Measurements from ENCODE around the gene TRNT1.

Gene TRNT1

DNA sequence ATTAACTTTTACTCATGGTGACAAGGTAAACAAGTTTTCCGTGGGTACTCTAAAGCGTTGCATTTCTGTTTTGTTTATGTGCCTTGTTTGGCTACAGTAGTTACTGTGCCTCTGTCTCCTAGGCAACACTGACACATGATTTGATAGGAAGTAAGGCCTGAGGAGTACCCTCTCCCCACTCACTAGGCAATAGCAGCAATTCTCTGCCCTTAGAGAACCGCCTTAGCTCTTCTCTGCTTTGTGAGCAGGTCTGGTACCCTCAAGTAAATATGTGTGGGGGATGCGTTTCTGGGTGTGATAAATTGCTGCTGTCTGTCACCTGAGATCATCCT, 16.5 kb upstream of the TRNT1 start, which contains the start of gene IL5RA:
TSS of gene IL5RA (minus strand) at position 76 of the 332 bp plus-strand sequence. CDS start 5,390 bp downstream, outside the sequence.
- no peak within 1 kb of the TSS for H3K27ac ChIP-seq
- DNase-seq (ENCODE audit: low read depth, low spot score): no peak

GRCh38 chr3:3110749-3111361, 15.9 kb upstream of the TRNT1 start:
- no peak overlapping the region for H3K27ac ChIP-seq
- no peak for DNase-seq (ENCODE audit: low read depth, low spot score)

DNA sequence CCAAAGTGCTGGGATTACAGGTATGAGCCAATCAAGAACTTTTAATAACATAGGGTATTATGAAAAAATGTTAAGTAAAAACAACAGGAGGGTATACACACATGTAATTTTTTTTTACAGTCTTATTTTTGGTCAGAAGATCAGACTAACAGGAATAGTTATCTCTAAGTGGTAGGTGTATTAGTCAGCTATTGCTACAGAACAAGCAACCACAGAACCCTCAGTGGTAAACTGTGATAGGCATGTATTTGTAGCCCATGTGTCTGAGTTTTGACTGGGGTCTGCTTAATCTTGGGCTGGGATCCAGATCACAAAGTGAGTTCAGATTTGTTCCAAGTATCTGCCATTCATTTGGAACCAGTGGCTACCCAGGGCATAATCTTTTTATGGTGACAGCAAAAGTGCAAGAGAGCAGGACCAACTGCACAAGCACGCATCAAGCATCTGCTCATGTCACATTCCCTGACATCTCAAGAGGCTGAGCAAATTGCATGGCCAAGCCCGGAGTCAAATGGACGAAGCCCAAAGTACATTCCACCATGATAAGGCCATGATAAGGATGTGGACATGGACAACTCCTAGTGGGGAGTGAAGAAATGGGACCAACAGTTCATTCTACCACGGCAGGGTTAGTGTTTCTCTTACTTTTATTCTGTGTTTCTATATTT, 13.6 kb upstream of the TRNT1 start:
- no peak for DNase-seq (ENCODE audit: low read depth, low spot score)
- H3K27ac ChIP-seq: no peak overlapping the region

- DNase-seq (ENCODE audit: low read depth, low spot score): no peak
- H3K27ac ChIP-seq: no peak overlapping the region
Observed at GRCh38 chr3:3117651-3118050, 9.1 kb upstream of the TRNT1 start.

DNA sequence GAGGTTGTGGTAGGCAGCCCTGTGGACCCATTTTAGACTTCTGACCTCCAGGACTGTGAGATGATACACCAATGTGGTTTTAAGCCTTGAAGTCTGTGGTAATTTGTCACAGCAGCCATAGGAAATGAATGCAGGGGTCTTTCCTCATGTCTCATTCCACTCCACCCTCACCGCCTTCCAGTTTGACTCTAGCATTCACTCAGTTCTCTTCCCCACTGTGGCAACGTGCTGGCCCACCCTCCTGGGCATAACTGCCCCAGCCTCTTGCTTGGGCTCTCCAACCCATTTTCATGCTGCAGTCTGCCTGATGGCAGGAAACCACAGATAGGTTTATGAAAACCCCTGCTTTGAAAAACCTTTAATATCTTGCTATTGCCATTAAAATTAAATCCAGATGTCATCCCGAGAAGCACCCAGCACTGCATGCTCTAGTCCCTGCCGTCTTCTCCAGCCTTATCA, 7.3 kb upstream of the TRNT1 start:
- no peak for DNase-seq (ENCODE audit: low read depth, low spot score)
- H3K27ac ChIP-seq: no peak overlapping the region

GRCh38 chr3:3125977-3126376, 763 bp upstream of the TRNT1 start:
- no peak for DNase-seq (ENCODE audit: low read depth, low spot score)

GRCh38 chr3:3127432-3128010, 781 bp downstream of the TRNT1 start:
- DNase-seq (ENCODE audit: low read depth, low spot score): no peak
- H3K27ac ChIP-seq: peak overlapping the region; percentile 74

More at GRCh38 chr3:3125977-3126376, 763 bp upstream of the TRNT1 start:
- peak overlapping the region; percentile 74 for H3K27ac ChIP-seq

DNA sequence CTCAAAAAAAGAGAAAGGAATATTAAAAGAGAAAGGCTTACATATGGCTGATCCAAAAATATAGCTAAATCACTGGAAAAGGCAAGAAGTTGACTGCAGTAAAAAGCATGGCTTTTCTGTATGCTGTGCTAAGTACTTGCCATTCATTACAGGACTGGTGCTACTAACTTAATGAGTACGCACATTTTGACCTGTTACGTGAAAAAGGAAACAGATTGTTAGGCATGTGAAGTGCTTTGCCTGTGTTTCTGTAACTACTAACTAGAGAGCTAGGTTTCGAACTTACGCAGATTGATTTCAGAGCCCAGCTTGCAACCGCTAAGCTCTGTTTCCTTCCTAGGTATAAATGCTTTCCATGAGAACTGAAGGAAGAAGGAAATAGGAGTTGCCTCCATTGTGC, 2.8 kb downstream of the TRNT1 start:
- DNase-seq (ENCODE audit: low read depth, low spot score): no peak
- no peak overlapping the region for H3K27ac ChIP-seq

- no peak overlapping the region for H3K27ac ChIP-seq
- DNase-seq (ENCODE audit: low read depth, low spot score): no peak
Observed at GRCh38 chr3:3133500-3133899, 6.8 kb downstream of the TRNT1 start.

GRCh38 chr3:3134750-3135448, 8.2 kb downstream of the TRNT1 start:
- DNase-seq (ENCODE audit: low read depth, low spot score): no peak
- no peak overlapping the region for H3K27ac ChIP-seq

GRCh38 chr3:3137526-3137925, 10.8 kb downstream of the TRNT1 start:
- no peak overlapping the region for H3K27ac ChIP-seq
- DNase-seq (ENCODE audit: low read depth, low spot score): no peak

- H3K27ac ChIP-seq: no peak overlapping the region
- DNase-seq (ENCODE audit: low read depth, low spot score): no peak
Observed at GRCh38 chr3:3141939-3142338, 15.2 kb downstream of the TRNT1 start.

- no peak overlapping the region for H3K27ac ChIP-seq
- DNase-seq (ENCODE audit: low read depth, low spot score): no peak
Observed at GRCh38 chr3:3145831-3146230, 19.1 kb downstream of the TRNT1 start.

DNA sequence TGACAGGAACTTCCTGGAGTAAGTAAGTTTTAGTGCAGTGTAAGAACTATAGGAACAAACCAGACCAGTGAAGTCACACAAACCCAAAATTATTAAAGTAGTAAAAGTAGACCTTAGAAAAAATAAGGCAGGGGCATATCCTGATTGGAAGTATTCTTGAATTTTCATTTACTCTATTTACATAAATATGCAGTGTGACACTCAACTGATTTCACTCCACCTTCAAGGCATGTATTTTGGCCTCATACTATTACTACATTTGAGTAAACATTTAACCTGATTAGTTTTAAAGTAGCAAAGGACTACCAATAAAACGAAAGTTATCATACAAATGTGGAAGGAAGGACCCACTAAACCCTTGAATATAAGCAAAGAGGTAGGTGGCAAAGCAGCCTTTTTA, 22.8 kb downstream of the TRNT1 start:
- no peak for DNase-seq (ENCODE audit: low read depth, low spot score)

GRCh38 chr3:3151513-3151912, 24.8 kb downstream of the TRNT1 start:
- no peak for DNase-seq (ENCODE audit: low read depth, low spot score)
- no peak overlapping the region for H3K27ac ChIP-seq

More for the DNA sequence above, 22.8 kb downstream of the TRNT1 start:
- no peak overlapping the region for H3K27ac ChIP-seq

DNA sequence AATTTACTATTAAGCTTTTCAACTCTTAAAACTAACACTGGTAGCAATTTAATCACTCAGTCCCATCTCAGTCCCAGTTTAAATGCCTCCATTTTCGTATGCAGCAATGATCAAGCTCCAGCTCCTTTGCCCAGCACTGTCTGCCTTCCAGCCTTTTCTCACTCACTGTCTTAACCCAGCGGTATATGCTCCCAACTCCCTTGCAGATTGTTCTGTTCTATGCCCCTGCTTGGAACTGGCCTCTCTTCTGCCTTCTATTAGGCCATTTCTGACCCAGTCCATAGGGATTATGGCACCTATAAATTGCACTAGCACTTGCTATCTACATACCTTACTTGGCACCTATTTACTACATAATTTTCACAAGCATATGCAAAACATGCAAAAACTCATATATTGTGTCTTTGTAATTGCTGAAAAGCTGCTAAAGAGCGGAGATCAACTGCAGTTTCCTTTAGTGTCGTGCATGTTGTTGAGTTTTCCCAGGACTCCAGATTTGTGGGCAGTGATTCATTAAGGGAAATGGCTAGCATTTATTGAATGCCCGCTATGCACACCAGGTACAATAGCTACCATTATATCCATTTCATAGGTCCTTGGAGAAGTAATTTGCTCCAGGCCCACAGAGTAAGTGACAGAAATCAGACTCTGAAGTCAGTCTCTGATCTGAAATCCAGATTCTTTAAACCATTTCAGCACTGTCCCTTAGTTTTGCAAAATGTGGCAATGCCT, 28.3 kb downstream of the TRNT1 start:
- H3K27ac ChIP-seq: no peak overlapping the region
- DNase-seq (ENCODE audit: low read depth, low spot score): no peak

DNA sequence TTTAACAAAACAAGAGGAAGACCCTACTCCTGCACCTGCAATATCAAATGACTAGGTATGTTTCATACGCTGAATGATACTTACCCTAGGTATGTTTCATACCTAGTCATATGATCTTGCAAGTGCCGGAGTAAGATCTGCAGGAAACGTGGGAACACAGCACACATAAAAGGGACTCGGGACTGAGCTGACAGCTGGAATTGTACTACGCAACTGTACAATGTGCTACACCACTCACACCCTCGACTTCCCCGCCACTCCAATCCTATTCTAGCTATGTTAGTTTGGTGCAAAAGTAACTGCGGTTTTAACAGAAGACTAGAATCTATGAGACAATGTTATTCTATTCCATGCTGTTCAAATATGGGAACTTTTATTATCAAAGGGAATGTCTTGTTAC, 30.7 kb downstream of the TRNT1 start:
- no peak for DNase-seq (ENCODE audit: low read depth, low spot score)

DNA sequence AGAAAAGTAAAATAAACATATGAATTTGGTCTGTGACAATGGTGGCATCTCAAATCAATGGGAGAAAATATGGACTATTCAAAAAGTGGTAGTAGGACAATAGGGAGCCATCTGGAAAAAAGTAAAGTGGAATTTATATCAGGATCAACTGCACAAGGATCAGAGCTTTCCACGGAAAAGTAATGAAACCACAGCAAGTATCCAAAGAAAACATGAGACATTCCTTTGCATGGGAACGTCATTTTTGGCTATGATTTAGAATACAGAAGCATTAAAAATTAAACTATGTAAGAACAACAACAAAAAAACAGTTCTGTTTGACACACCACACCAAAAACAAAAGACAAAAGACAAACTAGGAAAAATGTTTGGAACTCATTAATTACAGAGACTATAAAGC, 34.1 kb downstream of the TRNT1 start:
- no peak overlapping the region for H3K27ac ChIP-seq
- no peak for DNase-seq (ENCODE audit: low read depth, low spot score)

More for the DNA sequence above, 30.7 kb downstream of the TRNT1 start:
- H3K27ac ChIP-seq: no peak overlapping the region

GRCh38 chr3:3165241-3165640, 38.5 kb downstream of the TRNT1 start:
- no peak for DNase-seq (ENCODE audit: low read depth, low spot score)
- no peak overlapping the region for H3K27ac ChIP-seq

- no peak overlapping the region for H3K27ac ChIP-seq
Observed at GRCh38 chr3:3165650-3166049, 38.9 kb downstream of the TRNT1 start.

More at GRCh38 chr3:3165650-3166049, 38.9 kb downstream of the TRNT1 start:
- no peak for DNase-seq (ENCODE audit: low read depth, low spot score)

All from epithelial cell of prostate (primary cell).